H4 (cell line): Measurements from ENCODE around the gene HAGHL. TPM values are rescaled to one million over a fixed set of nuclear protein-coding genes. Genes with fewer than 3 reads are reported as not detected.
"Not testable (repeated sequence)": the region's sequence is repeated elsewhere in the genome, so short reads cannot be mapped to it uniquely, and the experiment has no call there.

Source experiments
- DNase-seq: peaks from one replicate; pipeline ENCODE4 v3.0.0-alpha.2; 2015; ENCODE audit warnings: low spot score
- total RNA-seq: library from RNA; depleted of rRNA; stranded (reverse); fragments of >200 nt; shearing (Covaris generic); gene quantifications from 2 replicates; pipeline ENCODE4 v1.2.3, GENCODE V29; 2014

HAGHL gene
- total RNA-seq, 1 experiment from 2014 or later = 4.1 TPM

GRCh38 chr16:689175-689897 lies 37.6 kb upstream of the HAGHL start:
- no peak for DNase-seq

- not testable (repeated sequence) for DNase-seq
Observed at GRCh38 chr16:691242-691641, 35.7 kb upstream of the HAGHL start.

GRCh38 chr16:692356-693108 lies 34.4 kb upstream of the HAGHL start:
- DNase-seq = no peak

GRCh38 chr16:693364-693763 lies 33.5 kb upstream of the HAGHL start:
- no peak for DNase-seq

GRCh38 chr16:693766-694165 lies 33.1 kb upstream of the HAGHL start:
- no peak for DNase-seq

GRCh38 chr16:694187-694862 lies 32.6 kb upstream of the HAGHL start:
- no peak for DNase-seq

GRCh38 chr16:694863-695354 lies 32.0 kb upstream of the HAGHL start:
- no peak for DNase-seq

- DNase-seq = no peak
Observed at GRCh38 chr16:695355-696089, 31.4 kb upstream of the HAGHL start.

GRCh38 chr16:698911-699671 lies 27.8 kb upstream of the HAGHL start:
- no peak for DNase-seq

- no peak for DNase-seq
Observed at GRCh38 chr16:700684-701584, 26.0 kb upstream of the HAGHL start.

- no peak for DNase-seq
Observed at GRCh38 chr16:702341-702740, 24.6 kb upstream of the HAGHL start.

GRCh38 chr16:703406-703805 lies 23.5 kb upstream of the HAGHL start:
- DNase-seq = no peak

- DNase-seq = no peak
Observed at GRCh38 chr16:704047-704446, 22.9 kb upstream of the HAGHL start.

- no peak for DNase-seq
Observed at GRCh38 chr16:704552-705380, 22.1 kb upstream of the HAGHL start.

GRCh38 chr16:705431-706188 lies 21.3 kb upstream of the HAGHL start, which contains the start of gene FBXL16:
FBXL16 (minus strand) TSS chr16:705801; CDS start chr16:697405, 8,396 bp downstream.
- no peak for DNase-seq

- DNase-seq = no peak
Observed at GRCh38 chr16:706189-707061, 20.5 kb upstream of the HAGHL start.

GRCh38 chr16:707062-707538 lies 19.8 kb upstream of the HAGHL start:
- no peak for DNase-seq
